HepG2 (cell line): ENCODE measurements around the gene KDM2B. TPM values are rescaled to one million over a fixed set of nuclear protein-coding genes. Genes with fewer than 3 reads are reported as not detected.

Experiments used
- ASH2L ChIP-seq: fragments of 300-600, 200-600 bp; sonication (generic); IDR thresholded peaks from 2 replicates; pipeline ENCODE4 v1.7.0; 2017; ENCODE audit warnings: low read depth, mild to moderate bottlenecking, moderate library complexity, mixed read lengths, low read length; ENCODE audit not compliant: insufficient read length
- MIER2 ChIP-seq: IDR thresholded peaks from 2 replicates; pipeline ENCODE4 v1.6.1; 2016; ENCODE audit warnings: missing biosample characterization, missing genetic modification reagents
- NFE2L2 ChIP-seq: fragments of 150-350 bp; IDR thresholded peaks from 2 replicates; pipeline ENCODE4 v1.6.1; 2014; ENCODE audit warnings: low read length
- REXO4 ChIP-seq: sonication (generic); formaldehyde crosslinking; IDR thresholded peaks from 2 replicates; pipeline ENCODE4 v1.8.0; 2022; ENCODE audit warnings: missing genetic modification reagents, mild to moderate bottlenecking, borderline replicate concordance
- XRCC5 ChIP-seq: fragments of 200-400 bp; formaldehyde crosslinking; optimal IDR thresholded peaks from 2 replicates; pipeline ENCODE3; 2017; ENCODE audit warnings: mild to moderate bottlenecking, low read length
- ZEB1 ChIP-seq: IDR thresholded peaks from 2 replicates; pipeline ENCODE4 v1.6.1; 2012; ENCODE audit warnings: mild to moderate bottlenecking, low read depth, inconsistent platforms; ENCODE audit not compliant: insufficient replicate concordance
- ZFP36L1 ChIP-seq: sonication (generic); formaldehyde crosslinking; IDR thresholded peaks from 2 replicates; pipeline ENCODE4 v1.8.0; 2022; ENCODE audit warnings: mild to moderate bottlenecking, missing genetic modification reagents, moderate library complexity
- ZNF101 ChIP-seq: sonication (generic); formaldehyde crosslinking; IDR thresholded peaks from 2 replicates; pipeline ENCODE4 v1.4.0; 2020; ENCODE audit warnings: mild to moderate bottlenecking, low read depth, missing genetic modification reagents, borderline replicate concordance
- ZNF264 ChIP-seq: sonication (generic); formaldehyde crosslinking; IDR thresholded peaks from 2 replicates; pipeline ENCODE4 v1.4.0; 2020; ENCODE audit warnings: missing genetic modification reagents
- ZNF329 ChIP-seq: sonication (generic); formaldehyde crosslinking; IDR thresholded peaks from 2 replicates; pipeline ENCODE4 v1.9.0; 2021; ENCODE audit warnings: low read depth, mild to moderate bottlenecking, missing genetic modification reagents
- ZNF33B ChIP-seq: sonication (generic); formaldehyde crosslinking; IDR thresholded peaks from 2 replicates; pipeline ENCODE4 v1.5.1; 2020; ENCODE audit warnings: mild to moderate bottlenecking, missing genetic modification reagents
- ZNF614 ChIP-seq: IDR thresholded peaks from 2 replicates; pipeline ENCODE4 v1.6.1; 2018; ENCODE audit warnings: missing biosample characterization, missing genetic modification reagents, inconsistent platforms, borderline replicate concordance
- ZNF749 ChIP-seq: sonication (generic); formaldehyde crosslinking; IDR thresholded peaks from 2 replicates; pipeline ENCODE4 v1.8.0; 2022; ENCODE audit warnings: mild to moderate bottlenecking, missing genetic modification reagents, moderate library complexity, borderline replicate concordance
- polyA plus RNA-seq, 8 experiments: library from polyadenylated mRNA; depleted of rRNA in 3 of 8; stranded (reverse) in 7 of 8; unstranded in 1 of 8; fragments of >200 nt; fragmentation: Illumina TruSeq in 4 of 8; extraction: Trizol in 4 of 8; gene quantifications; 2 replicates each; pipeline versions ENCODE4 v1.2.1 to v1.2.3, GENCODE V29; 2011 to 2016; ENCODE audit warnings: low read depth in 4 of 8, missing spikeins in 1 of 8, mixed read lengths in 1 of 8; ENCODE audit not compliant: insufficient read depth in 1 of 8
- total RNA-seq, 5 experiments: library from RNA; depleted of rRNA; stranded (reverse); fragments of >200 nt; fragmentation: Illumina TruSeq; extraction: Trizol; gene quantifications; 2 replicates each; pipeline ENCODE4 v1.2.3, GENCODE V29; 2016; ENCODE audit warnings: low read depth in 1 of 5
- TF ChIP-seq, protein P1 (sequence below): IDR thresholded peaks from 2 replicates; pipeline ENCODE4 v1.6.1; 2018; ENCODE audit warnings: missing genetic modification reagents, mild to moderate bottlenecking, missing compliant biosample characterization
- TF ChIP-seq, protein P2 (sequence below): sonication (generic); formaldehyde crosslinking; IDR thresholded peaks from 2 replicates; pipeline ENCODE4 v1.4.0; 2020; ENCODE audit warnings: mild to moderate bottlenecking, missing genetic modification reagents
- TF ChIP-seq, protein P3 (sequence below): sonication (generic); formaldehyde crosslinking; IDR thresholded peaks from 2 replicates; pipeline ENCODE4 v1.5.0; 2020; ENCODE audit warnings: missing genetic modification reagents
- TF ChIP-seq, protein P4 (sequence below): IDR thresholded peaks from 2 replicates; pipeline ENCODE4 v1.6.1; 2012; ENCODE audit warnings: inconsistent platforms
- TF ChIP-seq, protein P5 (sequence below): sonication (generic); formaldehyde crosslinking; IDR thresholded peaks from 2 replicates; pipeline ENCODE4 v1.5.0; 2020; ENCODE audit warnings: mild to moderate bottlenecking, missing genetic modification reagents
- TF ChIP-seq, protein P6 (sequence below): fragments of 450-650 bp; IDR thresholded peaks from 2 replicates; pipeline ENCODE4 v1.6.1; 2016
- TF ChIP-seq, protein P7 (sequence below): sonication (generic); formaldehyde crosslinking; IDR thresholded peaks from 2 replicates; pipeline ENCODE4 v1.4.0; 2020; ENCODE audit warnings: missing genetic modification reagents

Gene KDM2B
- total and polyA plus RNA-seq, 2 of the 13 experiments (the other 11 are each of a cell fraction or from before 2014, with no cell fraction given) = 17.5 to 26.1 TPM

DNA sequence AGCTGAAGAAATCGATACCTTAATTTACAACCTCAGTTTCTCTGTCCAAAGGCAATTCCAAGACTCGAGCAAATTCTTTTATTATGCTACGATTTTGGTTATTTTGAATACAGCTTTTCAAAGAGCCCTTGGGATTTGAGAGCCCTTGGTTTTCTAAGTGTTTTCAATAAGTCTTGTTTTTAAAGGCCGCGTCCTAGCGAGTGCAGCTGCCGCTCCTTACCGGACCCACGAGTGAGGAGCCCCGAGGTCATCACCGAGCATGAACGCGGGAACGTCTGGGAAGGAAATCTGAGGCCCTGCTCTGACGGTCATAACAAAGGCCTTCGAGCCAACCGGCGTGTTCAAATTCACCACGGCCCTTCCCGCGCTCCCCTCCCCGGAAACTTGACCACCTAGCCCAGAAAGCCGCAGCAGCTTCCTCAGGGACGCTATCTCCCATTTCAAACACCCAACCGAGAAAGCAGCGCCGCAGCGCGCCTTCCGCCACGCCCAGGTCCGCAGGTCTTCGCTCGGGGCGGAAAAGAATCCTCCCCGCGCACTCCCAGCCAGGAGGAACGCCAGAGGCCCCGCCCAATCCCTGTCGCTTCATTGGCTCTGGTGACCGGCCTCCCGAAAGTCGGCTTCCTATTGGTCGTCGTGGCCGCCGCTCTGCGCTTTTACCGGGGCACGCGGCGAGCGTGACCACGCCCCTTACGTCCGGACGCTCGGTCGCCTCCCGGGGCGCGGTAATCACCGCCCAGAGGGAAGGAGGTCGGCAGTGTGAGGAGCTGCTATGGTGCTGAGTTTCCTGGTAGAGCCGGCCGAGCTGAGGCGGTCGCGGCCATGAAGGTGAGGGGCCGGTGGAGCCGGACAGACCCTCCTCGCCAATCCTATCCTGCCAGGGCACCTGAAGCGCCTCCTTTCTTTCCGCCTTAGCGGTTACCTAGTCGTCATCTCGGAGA lies 181.2 kb downstream of the KDM2B start, which contains the start of gene RNF34 (continued):
- TF ChIP-seq ZNF749 (no peak; the same call in 1 of the 2 replicates), ZNF614 (CRISPR knock-in tag) (peak; percentile 77; the same call in 1 of the 2 replicates), ZFP36L1 (CRISPR knock-in tag) (no peak; the same call in 1 of the 2 replicates), ZEB1 (no peak), MIER2 (no peak; the same call in 1 of the 2 replicates), ZNF264 (peak; percentile 65), ZNF33B (CRISPR knock-in tag) (no peak; the same call in none of the 2 replicates), XRCC5 (peak; percentile 95), ZNF101 (no peak), ASH2L (peak; percentile 67), REXO4 (CRISPR knock-in tag) (no peak), NFE2L2 (no peak), ZNF329 (CRISPR knock-in tag) (0 out of 2 replicates have a peak, but pooled peaks have one; percentile 48)
- TF ChIP-seq, protein P1, sequence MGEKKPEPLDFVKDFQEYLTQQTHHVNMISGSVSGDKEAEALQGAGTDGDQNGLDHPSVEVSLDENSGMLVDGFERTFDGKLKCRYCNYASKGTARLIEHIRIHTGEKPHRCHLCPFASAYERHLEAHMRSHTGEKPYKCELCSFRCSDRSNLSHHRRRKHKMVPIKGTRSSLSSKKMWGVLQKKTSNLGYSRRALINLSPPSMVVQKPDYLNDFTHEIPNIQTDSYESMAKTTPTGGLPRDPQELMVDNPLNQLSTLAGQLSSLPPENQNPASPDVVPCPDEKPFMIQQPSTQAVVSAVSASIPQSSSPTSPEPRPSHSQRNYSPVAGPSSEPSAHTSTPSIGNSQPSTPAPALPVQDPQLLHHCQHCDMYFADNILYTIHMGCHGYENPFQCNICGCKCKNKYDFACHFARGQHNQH (CRISPR knock-in tag) = peak; percentile 67; the same call in 1 of the 2 replicates
- TF ChIP-seq, protein P2, sequence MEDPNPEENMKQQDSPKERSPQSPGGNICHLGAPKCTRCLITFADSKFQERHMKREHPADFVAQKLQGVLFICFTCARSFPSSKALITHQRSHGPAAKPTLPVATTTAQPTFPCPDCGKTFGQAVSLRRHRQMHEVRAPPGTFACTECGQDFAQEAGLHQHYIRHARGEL (CRISPR knock-in tag) = no peak
- TF ChIP-seq, protein P3, sequence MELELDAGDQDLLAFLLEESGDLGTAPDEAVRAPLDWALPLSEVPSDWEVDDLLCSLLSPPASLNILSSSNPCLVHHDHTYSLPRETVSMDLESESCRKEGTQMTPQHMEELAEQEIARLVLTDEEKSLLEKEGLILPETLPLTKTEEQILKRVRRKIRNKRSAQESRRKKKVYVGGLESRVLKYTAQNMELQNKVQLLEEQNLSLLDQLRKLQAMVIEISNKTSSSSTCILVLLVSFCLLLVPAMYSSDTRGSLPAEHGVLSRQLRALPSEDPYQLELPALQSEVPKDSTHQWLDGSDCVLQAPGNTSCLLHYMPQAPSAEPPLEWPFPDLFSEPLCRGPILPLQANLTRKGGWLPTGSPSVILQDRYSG (CRISPR knock-in tag) = no peak
- TF ChIP-seq, protein P4, sequence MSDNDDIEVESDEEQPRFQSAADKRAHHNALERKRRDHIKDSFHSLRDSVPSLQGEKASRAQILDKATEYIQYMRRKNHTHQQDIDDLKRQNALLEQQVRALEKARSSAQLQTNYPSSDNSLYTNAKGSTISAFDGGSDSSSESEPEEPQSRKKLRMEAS = peak; percentile 85
- TF ChIP-seq, protein P5, sequence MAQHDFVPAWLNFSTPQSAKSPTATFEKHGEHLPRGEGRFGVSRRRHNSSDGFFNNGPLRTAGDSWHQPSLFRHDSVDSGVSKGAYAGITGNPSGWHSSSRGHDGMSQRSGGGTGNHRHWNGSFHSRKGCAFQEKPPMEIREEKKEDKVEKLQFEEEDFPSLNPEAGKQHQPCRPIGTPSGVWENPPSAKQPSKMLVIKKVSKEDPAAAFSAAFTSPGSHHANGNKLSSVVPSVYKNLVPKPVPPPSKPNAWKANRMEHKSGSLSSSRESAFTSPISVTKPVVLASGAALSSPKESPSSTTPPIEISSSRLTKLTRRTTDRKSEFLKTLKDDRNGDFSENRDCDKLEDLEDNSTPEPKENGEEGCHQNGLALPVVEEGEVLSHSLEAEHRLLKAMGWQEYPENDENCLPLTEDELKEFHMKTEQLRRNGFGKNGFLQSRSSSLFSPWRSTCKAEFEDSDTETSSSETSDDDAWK = no peak
- TF ChIP-seq, protein P6, sequence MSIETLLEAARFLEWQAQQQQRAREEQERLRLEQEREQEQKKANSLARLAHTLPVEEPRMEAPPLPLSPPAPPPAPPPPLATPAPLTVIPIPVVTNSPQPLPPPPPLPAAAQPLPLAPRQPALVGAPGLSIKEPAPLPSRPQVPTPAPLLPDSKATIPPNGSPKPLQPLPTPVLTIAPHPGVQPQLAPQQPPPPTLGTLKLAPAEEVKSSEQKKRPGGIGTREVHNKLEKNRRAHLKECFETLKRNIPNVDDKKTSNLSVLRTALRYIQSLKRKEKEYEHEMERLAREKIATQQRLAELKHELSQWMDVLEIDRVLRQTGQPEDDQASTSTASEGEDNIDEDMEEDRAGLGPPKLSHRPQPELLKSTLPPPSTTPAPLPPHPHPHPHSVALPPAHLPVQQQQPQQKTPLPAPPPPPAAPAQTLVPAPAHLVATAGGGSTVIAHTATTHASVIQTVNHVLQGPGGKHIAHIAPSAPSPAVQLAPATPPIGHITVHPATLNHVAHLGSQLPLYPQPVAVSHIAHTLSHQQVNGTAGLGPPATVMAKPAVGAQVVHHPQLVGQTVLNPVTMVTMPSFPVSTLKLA = peak; percentile 78
- TF ChIP-seq, protein P7, sequence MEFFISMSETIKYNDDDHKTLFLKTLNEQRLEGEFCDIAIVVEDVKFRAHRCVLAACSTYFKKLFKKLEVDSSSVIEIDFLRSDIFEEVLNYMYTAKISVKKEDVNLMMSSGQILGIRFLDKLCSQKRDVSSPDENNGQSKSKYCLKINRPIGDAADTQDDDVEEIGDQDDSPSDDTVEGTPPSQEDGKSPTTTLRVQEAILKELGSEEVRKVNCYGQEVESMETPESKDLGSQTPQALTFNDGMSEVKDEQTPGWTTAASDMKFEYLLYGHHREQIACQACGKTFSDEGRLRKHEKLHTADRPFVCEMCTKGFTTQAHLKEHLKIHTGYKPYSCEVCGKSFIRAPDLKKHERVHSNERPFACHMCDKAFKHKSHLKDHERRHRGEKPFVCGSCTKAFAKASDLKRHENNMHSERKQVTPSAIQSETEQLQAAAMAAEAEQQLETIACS = peak; percentile 50; the same call in 1 of the 2 replicates
